ENCODE data around the gene INPP4B. TPM values are rescaled to one million over a fixed set of nuclear protein-coding genes. Genes with fewer than 3 reads are reported as not detected.

INPP4B gene
- total and polyA plus RNA-seq, 2 experiments from 2014 or later: 20.3 to 27.5 TPM

GRCh38 chr4:142718981-142719380 lies 127.1 kb downstream of the INPP4B start:
- in situ Hi-C loops (cut with MboI): loop anchor here (10.0 kb wide), 1 partner anchor 364 kb away; no protein-coding TSS in a partner anchor
- H3K4me3 ChIP-seq: no peak overlapping the region
- H3K9me2 ChIP-seq (ENCODE audit: insufficient read depth): no peaks in the 10 kb centered on the region
- DNase-seq: no peak
- H3K9me3 ChIP-seq (ENCODE audit: low read depth): no peaks in the 10 kb centered on the region
- H2AFZ ChIP-seq: no peak overlapping the region
- H4K20me1 ChIP-seq (ENCODE audit: insufficient read depth): no peaks in the 10 kb centered on the region
- TF ChIP-seq EZH2 (IDR thresholded peaks at IDR 0.05; ENCODE audit: insufficient read depth, poor library complexity, severe bottlenecking) (no peak), EZH2phosphoT487 (IDR thresholded peaks at IDR 0.05; ENCODE audit: insufficient read depth, low read depth) (no peak)
- H3F3A ChIP-seq (ENCODE audit: insufficient read depth): no peaks in the 10 kb centered on the region
- no peaks in the 10 kb centered on the region for H3K36me3 ChIP-seq (ENCODE audit: low read depth)
- no peak overlapping the region for H3K4me2 ChIP-seq (ENCODE audit: unreplicated experiment)
- H3K79me2 ChIP-seq (ENCODE audit: insufficient read depth): no peaks in the 10 kb centered on the region
- H3K4me1 ChIP-seq (ENCODE audit: insufficient read depth): peaks cover 16% of the 10 kb centered on the region
- no peak overlapping the region for H3K9ac ChIP-seq
- H3K27ac ChIP-seq: no peak overlapping the region
- no peaks in the 10 kb centered on the region for H3K27me3 ChIP-seq (replicated peaks; ENCODE audit: insufficient read depth)

- Histone ChIP-seq H3K27me3 (replicated peaks; ENCODE audit: insufficient read depth) (no peaks in the 10 kb centered on the region), H3K9ac (no peak overlapping the region), H4K20me1 (ENCODE audit: insufficient read depth) (no peaks in the 10 kb centered on the region), H3K9me3 (ENCODE audit: low read depth) (no peaks in the 10 kb centered on the region), H2AFZ (no peak overlapping the region), H3K36me3 (ENCODE audit: low read depth) (no peaks in the 10 kb centered on the region), H3K4me2 (ENCODE audit: unreplicated experiment) (no peak overlapping the region), H3K4me1 (ENCODE audit: insufficient read depth) (peaks cover 9% of the 10 kb centered on the region), H3K9me2 (ENCODE audit: insufficient read depth) (no peaks in the 10 kb centered on the region), H3K4me3 (no peak overlapping the region), H3K27ac (no peak overlapping the region), H3F3A (ENCODE audit: insufficient read depth) (no peaks in the 10 kb centered on the region), H3K79me2 (ENCODE audit: insufficient read depth) (no peaks in the 10 kb centered on the region)
- in situ Hi-C loops (cut with MboI): loop anchor here (10.0 kb wide), 1 partner anchor 361 kb away; no protein-coding TSS in a partner anchor
- TF ChIP-seq EZH2 (IDR thresholded peaks at IDR 0.05; ENCODE audit: insufficient read depth, poor library complexity, severe bottlenecking) (no peak), EZH2phosphoT487 (IDR thresholded peaks at IDR 0.05; ENCODE audit: insufficient read depth, low read depth) (no peak)
- DNase-seq: no peak
Measured at GRCh38 chr4:142715727-142716126, 130.4 kb downstream of the INPP4B start.

- no peak overlapping the region for H3K27ac ChIP-seq
- no peak overlapping the region for H3K9ac ChIP-seq
- H2AFZ ChIP-seq: no peak overlapping the region
- no peaks in the 10 kb centered on the region for H3K9me3 ChIP-seq (ENCODE audit: low read depth)
- H3K27me3 ChIP-seq (replicated peaks; ENCODE audit: insufficient read depth): no peaks in the 10 kb centered on the region
- no peaks in the 10 kb centered on the region for H3K79me2 ChIP-seq (ENCODE audit: insufficient read depth)
- in situ Hi-C loops (cut with MboI): loop anchor here (10.0 kb wide), 1 partner anchor 359 kb away; no protein-coding TSS in a partner anchor
- H4K20me1 ChIP-seq (ENCODE audit: insufficient read depth): no peaks in the 10 kb centered on the region
- no peak overlapping the region for H3K4me3 ChIP-seq
- H3K9me2 ChIP-seq (ENCODE audit: insufficient read depth): no peaks in the 10 kb centered on the region
- 89 to 96% methylated on average over 2 of the region's 2 CpGs for WGBS, 2 experiments (ENCODE audit: low coverage in 1 of 2, low lambda C conversion rate in 2 of 2, missing lambda C conversion rate in 2 of 2)
- H3K4me1 ChIP-seq (ENCODE audit: insufficient read depth): no peaks in the 10 kb centered on the region
- no peaks in the 10 kb centered on the region for H3F3A ChIP-seq (ENCODE audit: insufficient read depth)
- H3K36me3 ChIP-seq (ENCODE audit: low read depth): no peaks in the 10 kb centered on the region
- no peak for DNase-seq
- H3K4me2 ChIP-seq (ENCODE audit: unreplicated experiment): no peak overlapping the region
- TF ChIP-seq EZH2phosphoT487 (IDR thresholded peaks at IDR 0.05; ENCODE audit: insufficient read depth, low read depth) (no peak), EZH2 (IDR thresholded peaks at IDR 0.05; ENCODE audit: insufficient read depth, poor library complexity, severe bottlenecking) (no peak)
Measured at GRCh38 chr4:142713282-142714030, 132.6 kb downstream of the INPP4B start.

GRCh38 chr4:142708231-142708630 lies 137.9 kb downstream of the INPP4B start:
- DNase-seq: no peak
- no peak overlapping the region for H3K27ac ChIP-seq
- no peaks in the 10 kb centered on the region for H3K79me2 ChIP-seq (ENCODE audit: insufficient read depth)
- H4K20me1 ChIP-seq (ENCODE audit: insufficient read depth): no peaks in the 10 kb centered on the region
- no peak for TF ChIP-seq EZH2 (IDR thresholded peaks at IDR 0.05; ENCODE audit: insufficient read depth, poor library complexity, severe bottlenecking)
- TF ChIP-seq EZH2phosphoT487 (IDR thresholded peaks at IDR 0.05; ENCODE audit: insufficient read depth, low read depth): no peak
- no peak overlapping the region for H3K4me3 ChIP-seq
- H3K9me2 ChIP-seq (ENCODE audit: insufficient read depth): no peaks in the 10 kb centered on the region
- H3F3A ChIP-seq (ENCODE audit: insufficient read depth): no peaks in the 10 kb centered on the region
- H3K9ac ChIP-seq: no peak overlapping the region
- WGBS, 2 experiments (ENCODE audit: low coverage in 1 of 2, low lambda C conversion rate in 2 of 2, missing lambda C conversion rate in 2 of 2): 64 to 100% methylated on average over 1 of the region's 1 CpG
- H3K27me3 ChIP-seq (replicated peaks; ENCODE audit: insufficient read depth): no peaks in the 10 kb centered on the region
- H3K9me3 ChIP-seq (ENCODE audit: low read depth): no peaks in the 10 kb centered on the region
- no peak overlapping the region for H2AFZ ChIP-seq
- H3K4me2 ChIP-seq (ENCODE audit: unreplicated experiment): no peak overlapping the region
- in situ Hi-C loops (cut with MboI): no loop called here
- no peaks in the 10 kb centered on the region for H3K36me3 ChIP-seq (ENCODE audit: low read depth)
- no peaks in the 10 kb centered on the region for H3K4me1 ChIP-seq (ENCODE audit: insufficient read depth)

Data from GM23248 (cell line).